ENCODE data around the gene GCNT4. TPM values are rescaled to one million over a fixed set of nuclear protein-coding genes. Genes with fewer than 3 reads are reported as not detected.

Gene GCNT4
- total and polyA plus RNA-seq, 2 experiments from 2014 or later: 2.5 to 5.4 TPM

DNA sequence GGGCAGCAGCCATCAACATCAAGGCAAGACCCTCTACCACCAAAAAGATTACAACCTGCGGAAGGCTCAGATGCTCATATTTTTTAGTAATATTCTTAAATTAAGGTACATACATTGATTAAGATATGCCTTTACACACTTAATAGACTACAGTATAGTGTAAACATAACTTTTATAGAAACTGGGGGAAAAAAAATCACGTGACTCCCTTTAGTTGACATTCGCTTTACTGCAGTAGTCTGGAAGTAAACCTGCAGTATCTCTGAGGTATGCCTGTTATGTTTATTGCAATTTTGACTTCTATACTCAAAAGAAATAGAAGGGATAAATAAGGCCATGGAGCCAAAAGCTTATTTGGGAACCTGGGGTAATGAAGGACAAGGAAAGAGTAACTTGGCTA, 15.1 kb upstream of the GCNT4 start:
- no peaks in the 10 kb centered on the region for H3K79me2 ChIP-seq (replicated peaks; ENCODE audit: insufficient read depth)
- H2AFZ ChIP-seq: no peak overlapping the region
- H3K4me2 ChIP-seq: no peak overlapping the region
- H3K4me3 ChIP-seq: no peak overlapping the region
- DNase-seq (ENCODE audit: low spot score) (no peak), ATAC-seq (no peak)
- no peaks in the 10 kb centered on the region for H3K27me3 ChIP-seq (ENCODE audit: insufficient read depth)
- Mint-ChIP-seq H3K9me3 (no peaks in the 10 kb centered on the region), H3K27ac (no peak overlapping the region), H3K4me3 (no peak overlapping the region), H3K36me3 (ENCODE audit: low read depth) (no peaks in the 10 kb centered on the region), H3K27me3 (ENCODE audit: insufficient read depth, low read depth, poor library complexity) (peaks cover 2% of the 10 kb centered on the region), H3K4me1 (no peaks in the 10 kb centered on the region)
- no peak overlapping the region for H3K27ac ChIP-seq (ENCODE audit: low read depth)
- TF ChIP-seq EZH2phosphoT487 (IDR thresholded peaks at IDR 0.05; ENCODE audit: unreplicated experiment): no peak
- TF ChIP-seq, protein P1, sequence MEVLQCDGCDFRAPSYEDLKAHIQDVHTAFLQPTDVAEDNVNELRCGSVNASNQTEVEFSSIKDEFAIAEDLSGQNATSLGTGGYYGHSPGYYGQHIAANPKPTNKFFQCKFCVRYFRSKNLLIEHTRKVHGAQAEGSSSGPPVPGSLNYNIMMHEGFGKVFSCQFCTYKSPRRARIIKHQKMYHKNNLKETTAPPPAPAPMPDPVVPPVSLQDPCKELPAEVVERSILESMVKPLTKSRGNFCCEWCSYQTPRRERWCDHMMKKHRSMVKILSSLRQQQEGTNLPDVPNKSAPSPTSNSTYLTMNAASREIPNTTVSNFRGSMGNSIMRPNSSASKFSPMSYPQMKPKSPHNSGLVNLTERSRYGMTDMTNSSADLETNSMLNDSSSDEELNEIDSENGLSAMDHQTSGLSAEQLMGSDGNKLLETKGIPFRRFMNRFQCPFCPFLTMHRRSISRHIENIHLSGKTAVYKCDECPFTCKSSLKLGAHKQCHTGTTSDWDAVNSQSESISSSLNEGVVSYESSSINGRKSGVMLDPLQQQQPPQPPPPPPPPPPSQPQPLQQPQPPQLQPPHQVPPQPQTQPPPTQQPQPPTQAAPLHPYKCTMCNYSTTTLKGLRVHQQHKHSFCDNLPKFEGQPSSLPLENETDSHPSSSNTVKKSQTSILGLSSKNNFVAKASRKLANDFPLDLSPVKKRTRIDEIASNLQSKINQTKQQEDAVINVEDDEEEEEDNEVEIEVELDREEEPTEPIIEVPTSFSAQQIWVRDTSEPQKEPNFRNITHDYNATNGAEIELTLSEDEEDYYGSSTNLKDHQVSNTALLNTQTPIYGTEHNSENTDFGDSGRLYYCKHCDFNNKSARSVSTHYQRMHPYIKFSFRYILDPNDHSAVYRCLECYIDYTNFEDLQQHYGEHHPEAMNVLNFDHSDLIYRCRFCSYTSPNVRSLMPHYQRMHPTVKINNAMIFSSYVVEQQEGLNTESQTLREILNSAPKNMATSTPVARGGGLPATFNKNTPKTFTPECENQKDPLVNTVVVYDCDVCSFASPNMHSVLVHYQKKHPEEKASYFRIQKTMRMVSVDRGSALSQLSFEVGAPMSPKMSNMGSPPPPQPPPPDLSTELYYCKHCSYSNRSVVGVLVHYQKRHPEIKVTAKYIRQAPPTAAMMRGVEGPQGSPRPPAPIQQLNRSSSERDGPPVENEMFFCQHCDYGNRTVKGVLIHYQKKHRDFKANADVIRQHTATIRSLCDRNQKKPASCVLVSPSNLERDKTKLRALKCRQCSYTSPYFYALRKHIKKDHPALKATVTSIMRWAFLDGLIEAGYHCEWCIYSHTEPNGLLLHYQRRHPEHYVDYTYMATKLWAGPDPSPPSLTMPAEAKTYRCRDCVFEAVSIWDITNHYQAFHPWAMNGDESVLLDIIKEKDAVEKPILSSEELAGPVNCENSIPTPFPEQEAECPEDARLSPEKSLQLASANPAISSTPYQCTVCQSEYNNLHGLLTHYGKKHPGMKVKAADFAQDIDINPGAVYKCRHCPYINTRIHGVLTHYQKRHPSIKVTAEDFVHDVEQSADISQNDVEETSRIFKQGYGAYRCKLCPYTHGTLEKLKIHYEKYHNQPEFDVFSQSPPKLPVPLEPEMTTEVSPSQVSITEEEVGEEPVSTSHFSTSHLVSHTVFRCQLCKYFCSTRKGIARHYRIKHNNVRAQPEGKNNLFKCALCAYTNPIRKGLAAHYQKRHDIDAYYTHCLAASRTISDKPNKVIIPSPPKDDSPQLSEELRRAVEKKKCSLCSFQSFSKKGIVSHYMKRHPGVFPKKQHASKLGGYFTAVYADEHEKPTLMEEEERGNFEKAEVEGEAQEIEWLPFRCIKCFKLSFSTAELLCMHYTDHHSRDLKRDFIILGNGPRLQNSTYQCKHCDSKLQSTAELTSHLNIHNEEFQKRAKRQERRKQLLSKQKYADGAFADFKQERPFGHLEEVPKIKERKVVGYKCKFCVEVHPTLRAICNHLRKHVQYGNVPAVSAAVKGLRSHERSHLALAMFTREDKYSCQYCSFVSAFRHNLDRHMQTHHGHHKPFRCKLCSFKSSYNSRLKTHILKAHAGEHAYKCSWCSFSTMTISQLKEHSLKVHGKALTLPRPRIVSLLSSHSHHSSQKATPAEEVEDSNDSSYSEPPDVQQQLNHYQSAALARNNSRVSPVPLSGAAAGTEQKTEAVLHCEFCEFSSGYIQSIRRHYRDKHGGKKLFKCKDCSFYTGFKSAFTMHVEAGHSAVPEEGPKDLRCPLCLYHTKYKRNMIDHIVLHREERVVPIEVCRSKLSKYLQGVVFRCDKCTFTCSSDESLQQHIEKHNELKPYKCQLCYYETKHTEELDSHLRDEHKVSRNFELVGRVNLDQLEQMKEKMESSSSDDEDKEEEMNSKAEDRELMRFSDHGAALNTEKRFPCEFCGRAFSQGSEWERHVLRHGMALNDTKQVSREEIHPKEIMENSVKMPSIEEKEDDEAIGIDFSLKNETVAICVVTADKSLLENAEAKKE (CRISPR knock-in tag; IDR thresholded peaks at IDR 0.05): no peak
- TF ChIP-seq, protein P2, sequence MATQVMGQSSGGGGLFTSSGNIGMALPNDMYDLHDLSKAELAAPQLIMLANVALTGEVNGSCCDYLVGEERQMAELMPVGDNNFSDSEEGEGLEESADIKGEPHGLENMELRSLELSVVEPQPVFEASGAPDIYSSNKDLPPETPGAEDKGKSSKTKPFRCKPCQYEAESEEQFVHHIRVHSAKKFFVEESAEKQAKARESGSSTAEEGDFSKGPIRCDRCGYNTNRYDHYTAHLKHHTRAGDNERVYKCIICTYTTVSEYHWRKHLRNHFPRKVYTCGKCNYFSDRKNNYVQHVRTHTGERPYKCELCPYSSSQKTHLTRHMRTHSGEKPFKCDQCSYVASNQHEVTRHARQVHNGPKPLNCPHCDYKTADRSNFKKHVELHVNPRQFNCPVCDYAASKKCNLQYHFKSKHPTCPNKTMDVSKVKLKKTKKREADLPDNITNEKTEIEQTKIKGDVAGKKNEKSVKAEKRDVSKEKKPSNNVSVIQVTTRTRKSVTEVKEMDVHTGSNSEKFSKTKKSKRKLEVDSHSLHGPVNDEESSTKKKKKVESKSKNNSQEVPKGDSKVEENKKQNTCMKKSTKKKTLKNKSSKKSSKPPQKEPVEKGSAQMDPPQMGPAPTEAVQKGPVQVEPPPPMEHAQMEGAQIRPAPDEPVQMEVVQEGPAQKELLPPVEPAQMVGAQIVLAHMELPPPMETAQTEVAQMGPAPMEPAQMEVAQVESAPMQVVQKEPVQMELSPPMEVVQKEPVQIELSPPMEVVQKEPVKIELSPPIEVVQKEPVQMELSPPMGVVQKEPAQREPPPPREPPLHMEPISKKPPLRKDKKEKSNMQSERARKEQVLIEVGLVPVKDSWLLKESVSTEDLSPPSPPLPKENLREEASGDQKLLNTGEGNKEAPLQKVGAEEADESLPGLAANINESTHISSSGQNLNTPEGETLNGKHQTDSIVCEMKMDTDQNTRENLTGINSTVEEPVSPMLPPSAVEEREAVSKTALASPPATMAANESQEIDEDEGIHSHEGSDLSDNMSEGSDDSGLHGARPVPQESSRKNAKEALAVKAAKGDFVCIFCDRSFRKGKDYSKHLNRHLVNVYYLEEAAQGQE (IDR thresholded peaks at IDR 0.05; ENCODE audit: unreplicated experiment): no peak
- no peak for TF ChIP-seq ZNF114 (CRISPR knock-in tag; IDR thresholded peaks at IDR 0.05)
- TF ChIP-seq, protein P3, sequence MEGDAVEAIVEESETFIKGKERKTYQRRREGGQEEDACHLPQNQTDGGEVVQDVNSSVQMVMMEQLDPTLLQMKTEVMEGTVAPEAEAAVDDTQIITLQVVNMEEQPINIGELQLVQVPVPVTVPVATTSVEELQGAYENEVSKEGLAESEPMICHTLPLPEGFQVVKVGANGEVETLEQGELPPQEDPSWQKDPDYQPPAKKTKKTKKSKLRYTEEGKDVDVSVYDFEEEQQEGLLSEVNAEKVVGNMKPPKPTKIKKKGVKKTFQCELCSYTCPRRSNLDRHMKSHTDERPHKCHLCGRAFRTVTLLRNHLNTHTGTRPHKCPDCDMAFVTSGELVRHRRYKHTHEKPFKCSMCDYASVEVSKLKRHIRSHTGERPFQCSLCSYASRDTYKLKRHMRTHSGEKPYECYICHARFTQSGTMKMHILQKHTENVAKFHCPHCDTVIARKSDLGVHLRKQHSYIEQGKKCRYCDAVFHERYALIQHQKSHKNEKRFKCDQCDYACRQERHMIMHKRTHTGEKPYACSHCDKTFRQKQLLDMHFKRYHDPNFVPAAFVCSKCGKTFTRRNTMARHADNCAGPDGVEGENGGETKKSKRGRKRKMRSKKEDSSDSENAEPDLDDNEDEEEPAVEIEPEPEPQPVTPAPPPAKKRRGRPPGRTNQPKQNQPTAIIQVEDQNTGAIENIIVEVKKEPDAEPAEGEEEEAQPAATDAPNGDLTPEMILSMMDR (conservative IDR thresholded peaks at IDR 0.05; ENCODE audit: low read depth in 2 of 2): no peak
- no peak for TF ChIP-seq EZH2 (IDR thresholded peaks at IDR 0.05; ENCODE audit: low read depth, unreplicated experiment)
- TF ChIP-seq STAT1 (IDR thresholded peaks at IDR 0.05; ENCODE audit: unreplicated experiment): no peak
- no peak for TF ChIP-seq ETS1 (IDR thresholded peaks at IDR 0.05)
- TF ChIP-seq POLR2AphosphoS5 (IDR thresholded peaks at IDR 0.05; ENCODE audit: low read depth): no peak
- TF ChIP-seq CREB1 (CRISPR knock-in tag; IDR thresholded peaks at IDR 0.05; ENCODE audit: low read depth): no peak
- no peak for TF ChIP-seq ZNF331 (CRISPR knock-in tag; IDR thresholded peaks at IDR 0.05; ENCODE audit: low read depth)
- TF ChIP-seq NANOG (IDR thresholded peaks at IDR 0.05; ENCODE audit: borderline replicate concordance): no peak
- no peak for TF ChIP-seq JUNB (IDR thresholded peaks at IDR 0.05; ENCODE audit: unreplicated experiment)
- H4K20me1 ChIP-seq (replicated peaks; ENCODE audit: insufficient read depth): no peaks in the 10 kb centered on the region
- H3K9me2 ChIP-seq (ENCODE audit: insufficient read depth): no peaks in the 10 kb centered on the region
- H3F3A ChIP-seq (replicated peaks; ENCODE audit: low read depth): no peaks in the 10 kb centered on the region
- H3K36me3 ChIP-seq (ENCODE audit: insufficient read depth): no peaks in the 10 kb centered on the region
- no peaks in the 10 kb centered on the region for H3K4me1 ChIP-seq (ENCODE audit: insufficient read depth)

Measured in GM23338 (cell line).